GM10266 (cell line): ENCODE results near the gene REST.

Source experiments
- DNase-seq: peaks from one replicate; pipeline ENCODE4 v3.0.0; 2012; ENCODE audit errors: extremely low spot score
- TF ChIP-seq, protein P1 (sequence below): IDR thresholded peaks from 2 replicates; pipeline ENCODE4 v1.5.1; 2012; ENCODE audit warnings: mild to moderate bottlenecking, low read depth; ENCODE audit not compliant: control insufficient read depth, insufficient read depth; ENCODE audit errors: missing control alignments

Gene REST

DNA sequence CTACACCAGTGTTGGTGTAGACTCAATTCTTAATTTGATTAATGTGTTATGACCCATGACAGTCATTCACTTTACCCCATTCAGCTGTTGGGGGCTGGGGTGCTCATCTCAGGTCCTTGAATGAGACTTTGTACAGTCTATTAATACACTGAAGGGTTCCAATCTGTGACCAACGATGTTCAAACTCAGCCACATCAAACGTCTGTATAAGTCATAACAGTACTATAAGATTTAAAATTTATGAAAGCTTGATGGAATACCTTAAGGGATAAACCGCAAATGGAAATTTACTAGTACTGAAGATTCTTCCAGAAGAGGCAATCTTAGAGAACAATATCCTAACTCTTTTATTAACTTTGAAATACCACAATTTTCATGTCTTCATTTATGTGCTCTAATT lies 33.7 kb downstream of the REST start:
- no peak for DNase-seq
- TF ChIP-seq, protein P1, sequence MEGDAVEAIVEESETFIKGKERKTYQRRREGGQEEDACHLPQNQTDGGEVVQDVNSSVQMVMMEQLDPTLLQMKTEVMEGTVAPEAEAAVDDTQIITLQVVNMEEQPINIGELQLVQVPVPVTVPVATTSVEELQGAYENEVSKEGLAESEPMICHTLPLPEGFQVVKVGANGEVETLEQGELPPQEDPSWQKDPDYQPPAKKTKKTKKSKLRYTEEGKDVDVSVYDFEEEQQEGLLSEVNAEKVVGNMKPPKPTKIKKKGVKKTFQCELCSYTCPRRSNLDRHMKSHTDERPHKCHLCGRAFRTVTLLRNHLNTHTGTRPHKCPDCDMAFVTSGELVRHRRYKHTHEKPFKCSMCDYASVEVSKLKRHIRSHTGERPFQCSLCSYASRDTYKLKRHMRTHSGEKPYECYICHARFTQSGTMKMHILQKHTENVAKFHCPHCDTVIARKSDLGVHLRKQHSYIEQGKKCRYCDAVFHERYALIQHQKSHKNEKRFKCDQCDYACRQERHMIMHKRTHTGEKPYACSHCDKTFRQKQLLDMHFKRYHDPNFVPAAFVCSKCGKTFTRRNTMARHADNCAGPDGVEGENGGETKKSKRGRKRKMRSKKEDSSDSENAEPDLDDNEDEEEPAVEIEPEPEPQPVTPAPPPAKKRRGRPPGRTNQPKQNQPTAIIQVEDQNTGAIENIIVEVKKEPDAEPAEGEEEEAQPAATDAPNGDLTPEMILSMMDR: no peak

DNA sequence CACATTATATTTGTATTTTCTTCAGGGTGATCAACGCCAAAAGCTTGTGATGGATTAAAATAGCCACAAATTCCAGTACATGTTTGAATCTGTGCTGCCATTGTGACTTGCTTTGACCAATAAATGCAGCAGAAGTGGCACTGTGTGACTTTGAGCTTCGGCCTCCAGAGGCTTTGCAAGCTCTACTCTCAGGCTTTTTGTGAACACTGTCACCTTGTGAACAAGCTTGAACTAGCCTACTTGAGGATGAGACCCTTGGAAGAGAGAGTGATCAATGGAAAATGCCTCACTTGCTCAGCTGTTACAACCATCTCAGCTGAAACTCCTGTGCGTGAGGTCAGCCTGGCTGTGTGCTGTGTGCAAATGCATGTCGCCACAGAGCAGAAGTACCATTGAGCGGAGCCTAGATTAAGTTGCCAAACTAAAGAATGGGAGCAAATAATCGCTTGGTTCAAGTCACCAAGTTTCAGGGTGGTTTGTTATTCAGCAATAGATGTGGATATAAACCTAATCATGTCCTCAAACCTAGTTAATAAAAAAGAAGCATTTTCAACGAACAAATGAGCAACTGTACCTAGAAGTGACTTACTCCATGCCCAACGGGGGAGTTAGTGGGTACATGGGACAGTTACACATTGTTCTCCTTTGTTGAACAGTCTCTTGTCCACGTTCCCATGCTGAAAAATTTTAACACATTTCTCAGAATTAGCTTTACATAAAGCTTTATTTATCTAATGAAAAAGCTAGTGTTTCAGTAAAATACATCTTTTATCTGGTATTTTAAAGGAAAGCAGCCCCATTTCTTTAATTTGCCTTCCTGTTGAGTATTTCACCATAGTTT lies 46.2 kb downstream of the REST start:
- TF ChIP-seq, protein P1: no peak
- no peak for DNase-seq

DNA sequence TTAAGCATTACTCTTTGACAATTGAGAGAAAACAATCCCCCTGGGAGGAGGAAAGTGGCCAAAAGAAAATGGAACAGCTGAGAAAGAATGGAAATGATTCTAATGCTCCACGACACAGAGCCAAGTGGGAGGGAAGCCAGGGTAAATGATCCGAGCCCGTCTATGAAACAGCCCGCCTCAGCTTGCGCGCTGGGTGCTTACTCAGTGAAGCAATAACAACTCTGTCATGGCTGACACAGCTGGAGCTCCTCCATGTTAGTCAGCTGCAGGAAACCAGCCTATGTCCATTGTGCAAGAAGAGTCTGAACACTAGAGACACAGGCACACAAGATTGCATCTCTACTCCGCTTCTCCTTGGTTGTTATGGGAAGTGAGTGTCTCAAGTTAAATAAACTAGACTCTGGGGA lies 50.4 kb downstream of the REST start:
- TF ChIP-seq, protein P1: no peak
- no peak for DNase-seq

DNA sequence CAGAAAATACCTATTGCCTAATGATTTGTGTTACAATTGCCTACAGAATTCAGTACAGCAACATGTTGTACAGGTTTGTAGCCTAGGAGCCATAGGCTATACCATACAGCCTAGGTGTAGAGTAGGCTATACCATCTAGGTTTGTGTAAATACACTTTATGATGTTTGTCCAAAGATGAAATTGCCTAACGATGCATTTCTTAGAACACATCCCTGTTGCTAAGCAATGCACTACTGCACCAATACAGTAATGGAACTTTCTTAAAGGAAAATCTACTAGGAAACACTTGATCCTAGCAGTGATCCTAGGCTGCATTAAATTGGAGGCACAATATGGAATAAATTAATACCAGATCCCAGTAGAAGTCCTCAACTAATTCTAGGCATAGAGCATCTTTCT lies 51.4 kb downstream of the REST start:
- DNase-seq: no peak
- TF ChIP-seq, protein P1: no peak

DNA sequence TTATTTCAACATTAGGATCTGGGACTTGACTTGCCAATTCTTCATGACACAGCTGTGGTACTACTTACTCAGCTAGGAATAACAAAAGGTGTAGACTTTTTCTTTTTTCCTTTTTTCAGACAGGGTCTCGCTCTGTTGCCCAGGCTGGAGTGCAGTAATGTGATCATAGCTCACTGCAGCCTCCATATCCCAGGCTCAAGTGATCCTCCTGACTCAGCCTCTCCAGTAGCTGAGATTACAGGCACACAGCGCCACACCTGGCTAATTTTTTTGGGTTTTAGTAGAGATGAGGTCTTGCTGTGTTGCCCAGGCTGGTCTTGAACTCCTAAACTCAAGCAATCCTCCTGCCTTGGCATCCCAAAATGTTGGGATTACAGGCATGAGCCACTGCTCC lies 53.4 kb downstream of the REST start:
- TF ChIP-seq, protein P1: no peak
- no peak for DNase-seq

DNA sequence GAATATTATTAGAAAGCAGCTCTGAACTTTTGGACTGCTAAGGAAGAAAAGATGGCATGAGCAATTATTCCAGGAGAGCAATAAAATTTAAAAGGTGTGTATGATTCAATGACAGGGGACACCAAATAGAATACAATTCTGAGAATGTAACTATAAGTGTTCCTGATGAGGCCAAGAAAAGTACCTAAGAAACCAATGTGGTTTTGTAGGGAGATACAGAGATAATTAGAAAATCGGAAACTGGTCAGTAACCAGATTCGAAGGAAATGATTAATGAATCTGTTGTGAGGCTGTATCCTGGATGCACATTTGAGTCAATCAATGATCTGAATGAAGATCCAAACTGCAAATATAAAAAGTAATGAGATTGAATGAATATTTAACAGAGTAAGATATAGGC lies 63.7 kb downstream of the REST start:
- no peak for DNase-seq
- TF ChIP-seq, protein P1: no peak

DNA sequence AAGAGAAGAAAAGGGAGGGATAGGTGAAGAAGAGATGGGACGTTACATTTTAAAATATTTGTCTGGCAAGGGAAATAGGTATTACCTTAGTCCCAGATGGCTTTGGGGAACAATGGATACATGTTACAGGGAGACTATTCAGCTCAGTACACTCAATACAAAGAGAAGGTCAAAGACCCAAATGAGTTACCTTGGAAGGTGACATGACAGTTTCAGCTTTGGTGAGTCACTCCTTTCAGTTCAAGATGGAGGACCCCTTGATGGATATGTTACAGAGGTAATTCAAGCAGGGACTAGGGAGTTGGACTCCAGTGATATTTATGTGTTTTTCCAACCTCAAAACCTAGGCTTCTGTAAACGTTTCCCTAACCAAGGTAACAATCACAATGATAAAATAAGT lies 64.7 kb downstream of the REST start:
- TF ChIP-seq, protein P1: no peak
- DNase-seq: no peak
